HG03064 (cell line): Measurements from ENCODE around the gene IL34.
"Not testable (repeated sequence)": the region's sequence is repeated elsewhere in the genome, so short reads cannot be mapped to it uniquely, and the experiment has no call there.

Experiments used
- ATAC-seq: cut with Tn5 transposase; IDR thresholded peaks from one replicate; pipeline ENCODE4 v1.9.1; 2021; ENCODE audit warnings: low read depth; ENCODE audit not compliant: unreplicated experiment

IL34 gene

GRCh38 chr16:70656065-70656711 is 9.8 kb downstream of the IL34 start:
- no peak for ATAC-seq

DNA sequence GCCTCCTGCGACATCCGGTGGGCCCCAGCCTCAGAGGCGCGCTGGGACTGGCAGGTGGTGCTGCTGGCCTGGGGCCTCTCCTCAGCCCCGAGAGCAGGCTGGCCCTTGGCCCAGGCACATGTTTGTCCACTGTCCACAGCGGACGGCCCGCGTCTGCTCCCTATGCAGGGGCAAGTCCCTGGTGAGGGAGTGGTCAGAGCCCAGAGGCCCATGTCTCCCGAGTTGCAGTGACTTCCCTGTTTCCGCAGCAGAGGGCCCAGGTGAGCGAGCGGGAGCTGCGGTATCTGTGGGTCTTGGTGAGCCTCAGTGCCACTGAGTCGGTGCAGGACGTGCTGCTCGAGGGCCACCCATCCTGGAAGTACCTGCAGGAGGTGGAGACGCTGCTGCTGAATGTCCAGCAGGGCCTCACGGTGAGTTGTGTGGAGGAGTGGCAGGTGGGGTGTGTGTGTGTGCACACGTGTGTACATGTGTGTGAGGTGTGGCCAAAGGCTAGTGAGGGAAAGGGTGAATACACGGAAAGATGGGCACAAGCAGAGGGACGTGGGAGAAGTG is 10.4 kb downstream of the IL34 start:
- no peak for ATAC-seq

- no peak for ATAC-seq
Observed at GRCh38 chr16:70657956-70658355, 11.6 kb downstream of the IL34 start.

DNA sequence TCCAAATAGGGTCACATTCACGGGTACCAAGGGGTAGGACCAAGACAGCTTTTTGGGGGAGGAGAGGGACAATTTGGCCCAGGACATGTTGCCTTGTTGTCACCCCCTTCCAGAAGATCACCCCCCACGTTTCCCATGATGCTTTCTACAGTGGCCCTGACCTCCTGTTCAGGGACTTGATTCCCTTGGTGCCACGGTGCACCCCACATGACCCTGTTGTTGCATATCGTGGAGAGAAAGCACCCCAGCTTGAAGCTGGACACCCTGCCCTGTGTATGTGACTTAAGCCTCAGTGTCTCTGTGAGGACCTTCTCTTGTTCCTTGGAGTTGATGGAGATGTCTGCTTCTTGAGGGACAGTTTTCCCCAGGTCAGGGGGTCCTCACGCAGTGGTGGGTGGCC is 12.6 kb downstream of the IL34 start:
- ATAC-seq, result no peak

DNA sequence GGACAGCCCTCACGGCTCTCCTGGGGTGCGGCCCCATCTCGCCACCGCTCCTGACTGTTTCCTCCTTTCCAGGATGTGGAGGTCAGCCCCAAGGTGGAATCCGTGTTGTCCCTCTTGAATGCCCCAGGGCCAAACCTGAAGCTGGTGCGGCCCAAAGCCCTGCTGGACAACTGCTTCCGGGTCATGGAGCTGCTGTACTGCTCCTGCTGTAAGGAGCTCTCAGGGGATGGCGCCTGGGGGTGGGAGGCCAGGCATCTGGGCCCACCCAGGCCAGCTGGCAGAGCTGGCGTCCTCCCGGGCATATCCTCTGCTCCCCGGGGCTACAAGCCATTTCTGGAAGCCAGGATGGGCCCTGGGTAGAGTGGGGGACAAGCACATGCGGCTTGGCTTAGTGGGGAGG is 13.2 kb downstream of the IL34 start:
- no peak for ATAC-seq

DNA sequence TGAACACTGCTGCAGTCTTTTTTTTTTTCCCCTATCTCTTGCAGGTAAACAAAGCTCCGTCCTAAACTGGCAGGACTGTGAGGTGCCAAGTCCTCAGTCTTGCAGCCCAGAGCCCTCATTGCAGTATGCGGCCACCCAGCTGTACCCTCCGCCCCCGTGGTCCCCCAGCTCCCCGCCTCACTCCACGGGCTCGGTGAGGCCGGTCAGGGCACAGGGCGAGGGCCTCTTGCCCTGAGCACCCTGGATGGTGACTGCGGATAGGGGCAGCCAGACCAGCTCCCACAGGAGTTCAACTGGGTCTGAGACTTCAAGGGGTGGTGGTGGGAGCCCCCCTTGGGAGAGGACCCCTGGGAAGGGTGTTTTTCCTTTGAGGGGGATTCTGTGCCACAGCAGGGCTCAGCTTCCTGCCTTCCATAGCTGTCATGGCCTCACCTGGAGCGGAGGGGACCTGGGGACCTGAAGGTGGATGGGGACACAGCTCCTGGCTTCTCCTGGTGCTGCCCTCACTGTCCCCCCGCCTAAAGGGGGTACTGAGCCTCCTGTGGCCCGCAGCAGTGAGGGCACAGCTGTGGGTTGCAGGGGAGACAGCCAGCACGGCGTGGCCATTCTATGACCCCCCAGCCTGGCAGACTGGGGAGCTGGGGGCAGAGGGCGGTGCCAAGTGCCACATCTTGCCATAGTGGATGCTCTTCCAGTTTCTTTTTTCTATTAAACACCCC is 13.8 kb downstream of the IL34 start:
- ATAC-seq, result no peak

DNA sequence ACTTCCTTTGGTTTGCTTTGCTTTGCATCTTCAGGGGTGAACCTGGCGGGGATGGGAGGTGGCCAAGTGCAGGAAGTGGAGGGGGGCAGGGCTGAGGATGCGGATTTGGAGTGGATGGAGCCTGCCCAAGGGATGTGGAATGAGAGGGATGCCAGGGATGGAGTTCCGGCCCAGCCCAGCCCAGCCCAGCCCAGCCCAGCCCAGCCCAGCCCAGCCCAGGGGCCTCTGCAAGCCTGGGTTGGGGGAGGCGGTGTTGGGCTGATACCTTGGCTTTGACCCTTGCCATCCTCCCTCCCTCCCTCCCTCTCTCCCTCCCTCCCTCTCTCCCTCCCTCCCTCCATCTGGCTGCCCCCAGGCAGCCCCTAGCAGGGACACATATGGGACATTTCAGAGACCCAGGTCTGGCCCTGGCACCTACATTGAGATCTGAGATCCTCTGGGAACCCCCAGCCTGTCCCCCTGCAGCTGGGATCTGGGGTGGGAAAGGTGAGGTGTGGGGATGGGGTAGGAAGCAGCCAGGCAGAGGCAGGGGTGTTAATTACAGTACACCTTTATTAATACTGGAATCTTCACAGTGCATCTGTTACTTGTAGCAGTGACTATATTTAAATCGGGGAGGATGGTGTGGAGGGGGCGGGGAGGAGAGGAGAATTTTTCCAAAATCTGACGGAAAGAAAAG is 14.5 kb downstream of the IL34 start:
- ATAC-seq, result no peak

DNA sequence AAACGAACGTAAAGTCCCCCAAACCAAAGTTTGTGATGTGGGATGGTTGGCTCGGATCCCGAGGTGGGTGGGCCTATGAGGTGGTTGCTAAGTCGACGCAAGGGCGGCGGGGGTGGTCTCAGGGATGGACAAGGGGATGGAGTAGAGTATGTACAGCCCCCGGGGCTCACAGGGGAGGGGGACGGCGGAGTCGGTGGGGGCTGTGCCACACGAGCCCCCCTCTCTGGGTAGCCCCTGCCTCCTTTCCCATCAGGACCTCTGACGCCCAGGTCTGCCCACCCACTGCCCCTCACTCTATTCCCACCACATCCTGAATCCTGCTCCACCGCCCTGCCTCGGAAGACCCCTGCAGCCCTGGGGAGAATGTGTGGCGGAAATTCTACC is 15.2 kb downstream of the IL34 start:
- no peak for ATAC-seq

DNA sequence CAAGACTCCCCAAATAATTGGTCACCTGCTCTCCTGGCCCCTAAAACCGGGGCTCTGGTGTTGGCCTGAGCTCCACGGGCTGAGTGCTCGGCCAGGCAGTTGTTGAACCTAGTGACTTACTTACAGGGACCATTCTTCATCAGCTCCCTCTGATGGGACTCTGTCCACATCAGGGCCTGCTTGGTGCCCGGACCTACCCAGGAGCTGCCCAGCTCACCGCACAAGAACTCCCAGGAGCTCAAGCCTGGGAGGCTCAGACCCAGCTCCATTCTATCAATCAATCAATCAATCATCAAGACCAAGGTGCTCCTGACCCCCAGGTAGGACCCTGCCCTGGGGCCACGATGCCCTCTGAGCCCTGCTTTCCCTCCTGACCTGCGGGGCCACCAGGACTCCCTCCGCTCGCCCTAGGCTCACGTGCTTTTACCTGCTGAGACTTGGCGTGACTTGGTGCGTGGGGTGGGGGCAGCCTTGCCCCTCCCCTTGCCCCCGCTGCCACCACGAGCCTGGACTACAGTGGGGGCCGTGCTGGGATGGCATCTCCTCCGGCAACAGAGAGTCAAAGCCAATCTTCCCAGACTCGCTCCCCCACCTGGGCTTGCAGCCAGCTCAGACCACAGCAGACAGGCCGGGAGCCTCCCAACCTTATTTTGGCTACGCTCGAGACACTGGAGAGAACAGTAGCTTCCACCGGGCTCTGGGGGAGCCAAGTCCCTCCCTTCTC is 15.7 kb downstream of the IL34 start:
- ATAC-seq, result no peak

DNA sequence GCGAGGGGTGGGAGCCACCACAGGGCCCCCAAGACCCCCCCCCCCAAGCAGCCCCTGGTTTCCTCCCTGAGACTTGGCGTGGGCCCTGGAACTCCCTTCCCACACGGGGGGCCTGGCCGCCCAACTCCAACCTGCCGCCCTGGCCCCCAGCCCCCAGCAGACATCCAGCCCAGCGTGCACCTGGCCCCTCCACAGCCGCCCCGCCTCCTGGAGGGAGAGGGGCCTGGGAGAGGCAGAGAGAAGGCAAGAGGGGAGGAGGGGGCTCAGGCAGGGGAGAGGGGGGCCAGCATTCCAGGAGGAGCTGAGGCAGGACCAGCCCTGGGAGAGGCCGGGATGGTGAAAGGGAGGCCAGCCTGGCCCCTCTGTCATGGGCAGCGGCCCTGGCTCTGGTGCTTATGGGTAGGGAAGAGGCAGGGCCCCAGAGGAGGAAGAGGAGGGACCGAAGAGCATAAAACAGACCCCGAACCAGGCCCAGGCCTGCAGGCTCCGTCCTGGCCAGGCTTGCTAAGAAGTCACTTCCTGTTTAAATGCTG is 16.7 kb downstream of the IL34 start:
- no peak for ATAC-seq

- no peak for ATAC-seq
Observed at GRCh38 chr16:70663524-70664324, 17.4 kb downstream of the IL34 start.

DNA sequence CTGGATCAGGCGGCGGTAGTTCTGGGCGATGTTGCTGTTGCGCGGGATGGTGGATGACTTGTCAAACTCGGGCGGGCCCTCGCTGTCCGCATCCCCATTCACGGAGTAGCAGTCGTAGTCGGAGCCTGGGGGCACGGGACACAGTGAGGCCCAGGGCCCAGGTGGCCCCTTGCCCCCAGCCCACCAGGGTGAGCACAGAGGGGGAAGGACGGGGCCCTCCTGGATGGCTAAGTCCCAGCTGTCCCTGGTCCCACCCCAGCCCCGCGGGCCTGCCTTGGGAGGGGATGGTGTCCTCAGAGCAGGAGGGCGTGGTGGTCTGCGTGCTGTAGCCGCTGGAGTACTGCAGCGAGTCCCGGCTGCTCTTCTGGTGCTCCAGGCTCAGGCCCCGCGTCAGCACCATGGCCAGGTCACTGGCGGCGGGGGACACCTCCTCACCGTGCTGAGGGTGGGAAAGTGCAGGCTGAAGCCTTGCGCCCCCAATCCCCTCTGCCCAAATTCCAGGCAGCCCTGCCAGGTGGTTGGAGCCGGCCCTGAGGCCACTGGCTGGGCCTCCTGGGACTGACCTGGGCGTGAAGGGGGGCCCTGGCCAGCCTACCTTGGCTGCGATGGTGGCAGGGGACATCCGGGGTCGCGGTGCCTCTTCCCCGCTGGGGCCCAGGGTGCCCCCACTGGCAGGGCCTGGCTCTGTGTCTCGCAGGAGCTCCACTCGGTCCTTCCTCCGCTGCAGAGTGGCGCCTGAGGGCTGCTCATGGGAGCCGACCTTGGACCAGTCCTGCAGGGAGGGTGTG is 18.2 kb downstream of the IL34 start:
- no peak for ATAC-seq

DNA sequence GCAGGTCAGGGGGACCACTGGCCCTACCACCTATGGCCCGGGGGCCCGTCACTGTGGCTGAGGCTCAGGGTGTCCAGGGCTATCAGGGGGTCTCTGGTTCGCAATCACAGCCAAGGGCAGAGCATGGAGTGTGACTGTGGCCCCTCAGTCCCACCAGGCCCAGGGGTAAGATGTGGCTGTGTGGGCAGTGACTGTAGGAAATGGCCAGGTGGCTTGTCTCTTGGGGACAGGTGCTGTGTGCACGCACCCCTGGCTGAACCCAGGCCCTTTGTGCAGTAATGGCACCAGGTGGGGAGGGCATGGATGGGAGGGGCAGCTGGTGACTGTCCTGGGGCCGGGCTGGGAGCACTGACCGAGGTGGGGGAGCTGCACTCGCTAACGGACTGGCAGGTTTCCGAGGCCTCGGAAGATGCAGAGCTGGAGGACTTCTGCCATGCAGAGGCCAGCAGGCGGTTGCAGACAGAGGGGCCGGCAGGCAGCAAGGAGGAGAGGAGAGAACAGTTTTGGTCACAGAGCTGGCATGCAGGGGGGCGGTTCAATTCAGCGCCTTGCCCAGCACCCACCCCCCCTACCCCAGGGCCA is 18.8 kb downstream of the IL34 start:
- ATAC-seq, result no peak

DNA sequence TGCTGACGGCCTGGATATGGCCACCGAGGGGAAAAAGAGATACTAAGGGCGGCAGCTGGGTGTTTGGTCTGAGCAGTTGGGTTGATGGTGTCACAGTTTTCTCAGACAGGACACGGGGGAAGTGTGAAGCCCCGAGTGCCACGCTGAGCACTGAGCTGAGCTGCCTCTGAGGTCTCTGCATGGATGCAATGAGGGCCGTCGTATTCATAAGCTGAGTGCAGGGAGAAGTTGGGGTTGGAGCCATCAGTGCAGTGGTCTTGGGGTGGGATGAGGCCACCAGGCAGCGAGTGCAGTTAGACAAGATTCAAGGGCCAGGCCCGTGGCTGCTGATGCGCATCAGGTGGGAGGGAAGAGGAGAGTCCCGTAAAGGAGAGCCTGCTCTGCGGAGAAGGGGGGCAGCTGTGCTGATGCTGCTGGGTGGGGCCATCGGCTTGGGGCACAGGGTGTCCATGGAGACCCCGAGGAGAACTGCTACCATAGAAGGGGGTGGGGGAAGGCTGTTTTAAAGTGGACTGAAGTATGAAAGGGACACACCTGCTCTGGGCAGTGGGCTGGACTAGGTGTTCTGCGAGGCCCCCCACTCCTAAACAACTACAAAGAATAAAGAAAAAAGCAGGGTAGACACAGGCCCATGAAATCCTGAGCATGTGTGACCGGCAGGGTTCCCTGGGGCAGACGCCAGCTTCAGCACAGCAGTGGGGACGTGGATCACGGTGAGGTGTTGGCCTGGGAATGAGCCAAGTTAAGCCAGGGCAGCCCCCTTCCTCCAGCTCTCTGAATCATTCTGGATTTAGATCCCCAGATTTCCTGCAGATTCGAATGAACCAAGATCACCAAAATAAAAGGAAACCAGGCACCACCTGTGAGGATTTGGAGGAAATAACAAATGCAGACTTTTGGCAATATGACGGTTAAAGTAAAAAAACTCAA is 19.7 kb downstream of the IL34 start:
- ATAC-seq, result no peak

- no peak for ATAC-seq
Observed at GRCh38 chr16:70670175-70670574, 23.8 kb downstream of the IL34 start.

- ATAC-seq, result not testable (repeated sequence)
Observed at GRCh38 chr16:70670938-70671337, 24.6 kb downstream of the IL34 start.

GRCh38 chr16:70674221-70675014 is 28.1 kb downstream of the IL34 start:
- ATAC-seq, result no peak
